HG02678 (cell line): ENCODE data around the gene AJUBA.
"Not testable (repeated sequence)": the region's sequence is repeated elsewhere in the genome, so short reads cannot be mapped to it uniquely, and the experiment has no call there.

ENCODE experiments used
- ATAC-seq: cut with Tn5 transposase; IDR thresholded peaks from one replicate; pipeline ENCODE4 v1.9.1; 2021; ENCODE audit warnings: mild to moderate bottlenecking, moderate library complexity; ENCODE audit not compliant: unreplicated experiment

Gene AJUBA

DNA sequence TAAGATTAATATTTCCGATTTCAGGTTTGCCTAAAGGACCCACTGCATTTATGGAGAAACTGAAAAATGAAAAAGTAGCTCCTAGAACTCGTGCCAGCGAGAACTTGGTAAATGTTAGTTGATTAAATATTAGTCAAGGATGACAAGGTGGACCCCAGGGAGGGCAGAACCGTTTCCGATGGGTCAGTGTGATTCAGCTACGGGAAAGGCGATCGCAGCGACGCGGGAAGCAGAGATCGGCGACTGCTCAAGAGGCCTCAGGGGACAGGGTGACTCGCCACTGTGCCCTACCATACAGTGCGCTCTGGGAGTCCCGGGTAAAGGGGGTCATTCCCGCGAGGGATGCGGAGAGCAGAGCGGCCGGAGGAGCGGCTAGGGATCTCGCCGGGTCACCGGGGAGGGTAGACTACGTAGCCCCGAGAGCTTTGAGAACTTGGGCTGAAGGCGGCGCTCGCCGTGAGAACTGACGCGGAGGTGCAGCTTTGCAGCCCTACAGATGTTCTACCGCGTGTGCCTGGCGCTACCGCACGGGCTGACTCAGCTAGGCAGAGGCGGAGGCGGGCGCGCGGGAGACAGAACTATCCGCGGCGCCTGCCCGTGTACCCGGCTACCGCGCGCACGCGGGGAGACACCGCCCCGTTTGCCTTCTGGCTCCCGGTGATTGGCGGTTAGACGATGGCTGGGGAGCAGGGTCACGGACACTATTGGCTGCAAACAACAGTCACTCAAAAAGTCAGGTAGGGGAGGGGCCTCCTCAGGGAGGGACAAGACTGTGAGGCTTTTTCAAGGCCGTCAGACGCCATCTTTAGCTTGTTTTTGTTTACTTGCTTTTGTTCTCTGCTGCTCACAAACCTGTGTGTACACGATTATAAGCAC is 24.4 kb upstream of the AJUBA start:
- peak; percentile 96 for ATAC-seq

GRCh38 chr14:23006188-23006534 is 23.8 kb upstream of the AJUBA start:
- ATAC-seq = no peak

GRCh38 chr14:23005451-23006187 is 23.3 kb upstream of the AJUBA start:
- no peak for ATAC-seq

- ATAC-seq = not testable (repeated sequence)
Observed at GRCh38 chr14:23004274-23004673, 21.9 kb upstream of the AJUBA start.

DNA sequence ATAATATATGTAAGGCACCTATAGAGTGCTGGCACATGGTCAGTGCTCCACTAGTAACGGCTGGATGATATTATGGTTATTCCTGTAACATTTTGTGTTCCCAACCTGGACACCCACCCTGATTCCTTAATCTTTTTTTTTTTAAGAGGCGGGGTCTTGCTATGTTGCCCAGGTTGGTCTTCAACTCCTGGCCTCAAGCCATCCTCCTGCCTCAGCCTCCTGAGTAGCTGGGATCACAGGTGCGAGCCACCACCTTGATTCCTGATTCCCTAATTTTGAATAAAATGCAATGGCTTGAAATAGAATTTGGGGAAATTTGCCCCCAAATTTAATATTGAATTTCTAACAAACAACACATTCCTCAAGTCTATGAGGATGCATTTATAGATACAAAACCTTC is 20.2 kb upstream of the AJUBA start:
- ATAC-seq = no peak

GRCh38 chr14:23000860-23001259 is 18.5 kb upstream of the AJUBA start:
- ATAC-seq = no peak

GRCh38 chr14:22998329-22999012 is 16.1 kb upstream of the AJUBA start:
- ATAC-seq = no peak

- ATAC-seq = no peak
Observed at GRCh38 chr14:22997676-22998323, 15.4 kb upstream of the AJUBA start.

- ATAC-seq = no peak
Observed at GRCh38 chr14:22996768-22997654, 14.7 kb upstream of the AJUBA start.

DNA sequence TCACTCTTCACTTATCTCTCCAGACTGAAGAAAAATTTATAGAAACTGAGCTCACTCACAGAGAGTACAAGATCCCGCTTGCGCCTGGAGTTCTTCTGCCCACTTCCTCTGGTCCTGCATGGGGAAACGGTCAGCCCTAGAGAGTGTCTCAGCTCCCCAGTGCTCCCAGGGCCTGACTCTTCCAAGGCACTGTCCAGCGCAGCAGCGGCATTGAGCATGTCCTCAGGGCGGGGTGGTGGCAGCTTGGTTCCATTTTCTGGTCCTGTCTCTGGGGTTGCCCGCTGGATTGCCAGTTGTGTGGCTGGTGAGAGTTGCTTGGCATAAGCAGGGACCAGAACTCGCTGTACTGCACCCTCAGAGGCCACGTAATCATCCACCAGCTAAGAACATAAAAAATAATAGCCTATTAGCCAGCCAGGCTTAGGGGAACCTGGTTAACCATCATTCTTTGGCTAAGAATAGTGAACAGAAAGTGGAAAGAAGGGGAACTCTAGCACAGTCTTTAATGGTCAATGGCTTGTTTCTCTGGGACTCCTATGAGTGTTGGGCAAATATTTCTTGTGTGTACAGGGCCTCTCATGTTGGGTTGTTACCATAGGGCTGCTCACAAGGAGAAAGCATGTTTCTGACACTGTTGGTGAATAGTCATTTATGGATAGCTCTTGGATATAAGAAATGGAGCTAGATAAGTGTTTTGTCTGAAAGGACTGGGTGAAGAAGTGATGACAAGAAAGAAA is 13.7 kb upstream of the AJUBA start:
- ATAC-seq = no peak

DNA sequence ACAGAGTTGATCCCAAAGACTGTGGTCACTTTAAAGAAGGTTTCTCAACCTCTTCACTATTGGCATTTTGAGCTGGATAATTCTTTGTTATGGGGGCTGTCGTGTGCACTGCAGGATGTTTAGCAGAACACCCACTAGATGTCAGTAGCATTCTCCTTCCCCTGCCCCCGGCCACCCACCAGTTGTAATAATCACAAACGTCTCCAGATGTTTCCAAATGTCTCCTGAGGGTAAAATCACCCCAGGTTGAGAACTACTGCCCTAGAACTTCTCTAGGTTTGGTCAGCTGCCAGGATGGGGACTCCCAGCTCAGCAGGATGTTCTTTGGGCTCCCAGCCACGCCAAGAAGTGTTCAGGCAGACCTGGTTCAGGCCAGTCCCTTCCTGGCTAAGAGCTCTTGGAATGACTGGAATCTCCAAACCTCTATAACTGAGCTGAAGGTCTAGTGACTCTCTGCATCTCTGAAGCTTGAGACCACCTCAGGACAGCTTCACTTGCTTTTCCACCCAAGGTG is 12.5 kb upstream of the AJUBA start:
- no peak for ATAC-seq

GRCh38 chr14:22993517-22993916 is 11.2 kb upstream of the AJUBA start:
- ATAC-seq = no peak

GRCh38 chr14:22991852-22992251 is 9.5 kb upstream of the AJUBA start:
- no peak for ATAC-seq

DNA sequence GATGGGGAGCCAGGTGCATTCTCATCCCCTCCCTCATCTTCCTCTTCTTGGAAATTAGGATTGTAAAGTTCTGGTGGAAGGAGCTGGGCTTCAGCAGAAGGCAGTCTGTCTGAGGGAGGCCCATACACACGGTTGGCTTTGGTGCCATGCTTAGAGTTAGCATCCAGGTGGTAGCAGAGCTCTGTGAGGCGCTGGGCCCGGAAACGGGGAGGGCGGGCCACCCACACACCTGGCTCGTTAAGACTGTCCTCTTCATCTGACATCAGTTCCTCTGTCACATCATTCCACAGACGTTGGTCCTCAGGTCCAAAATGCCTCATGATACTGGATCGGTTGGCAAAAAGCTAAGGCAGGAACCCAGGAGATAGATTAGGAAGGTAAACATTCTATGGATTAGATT is 4.9 kb upstream of the AJUBA start:
- ATAC-seq = no peak

DNA sequence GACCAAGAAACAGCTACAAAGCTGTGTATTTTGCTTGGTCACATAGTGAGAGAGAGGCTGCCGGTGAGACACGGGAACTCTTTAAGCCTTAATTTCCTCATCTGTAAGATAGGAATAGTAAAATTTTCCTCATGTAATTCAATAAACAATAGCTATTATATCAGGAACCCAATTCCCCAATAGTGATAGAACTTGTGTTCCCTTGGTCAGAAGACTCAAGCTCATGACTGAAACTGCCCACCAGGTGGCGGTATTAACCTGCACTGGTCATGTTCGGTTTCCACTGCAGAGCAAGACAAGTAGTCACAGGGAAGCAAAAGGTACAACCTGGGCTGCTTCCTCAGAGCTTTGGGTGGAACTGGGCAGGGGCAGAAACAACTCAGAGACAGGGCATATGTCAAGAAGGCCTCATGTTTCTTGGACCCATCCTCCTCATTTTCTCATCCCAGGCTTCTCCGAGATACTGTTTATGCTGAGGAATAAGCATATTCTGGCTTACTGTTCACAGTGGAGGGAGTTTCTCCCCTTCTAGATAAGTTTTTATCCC is 4.2 kb upstream of the AJUBA start:
- ATAC-seq = no peak

DNA sequence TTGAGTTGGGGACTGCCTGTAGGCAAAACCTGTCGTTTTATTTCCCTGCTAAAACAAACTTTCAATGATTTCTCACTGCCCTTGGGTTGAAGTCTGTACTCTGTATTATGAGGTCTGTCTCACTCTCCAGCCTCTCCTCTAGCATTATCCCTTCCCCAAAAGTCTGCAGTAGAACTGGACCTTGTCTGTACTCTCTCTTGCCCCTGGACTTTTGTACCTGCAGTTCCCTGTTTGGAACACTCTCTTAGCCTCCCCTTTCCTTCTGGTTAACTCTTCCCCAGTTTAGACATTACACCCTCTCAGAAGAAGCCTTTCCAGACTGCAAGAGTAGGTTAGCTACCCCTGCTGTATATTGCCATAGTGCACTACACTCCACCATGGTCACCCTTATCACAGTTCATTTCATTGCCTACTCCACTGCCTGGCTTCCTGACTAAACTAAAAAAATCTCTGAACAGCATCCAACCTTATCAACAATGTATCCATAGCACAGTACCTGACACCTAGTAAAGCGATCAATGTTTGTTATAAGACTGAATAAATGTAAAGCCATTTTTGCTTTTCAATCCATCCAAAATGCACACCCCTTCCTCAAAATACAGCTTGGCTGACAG is 3.6 kb upstream of the AJUBA start:
- ATAC-seq = no peak

DNA sequence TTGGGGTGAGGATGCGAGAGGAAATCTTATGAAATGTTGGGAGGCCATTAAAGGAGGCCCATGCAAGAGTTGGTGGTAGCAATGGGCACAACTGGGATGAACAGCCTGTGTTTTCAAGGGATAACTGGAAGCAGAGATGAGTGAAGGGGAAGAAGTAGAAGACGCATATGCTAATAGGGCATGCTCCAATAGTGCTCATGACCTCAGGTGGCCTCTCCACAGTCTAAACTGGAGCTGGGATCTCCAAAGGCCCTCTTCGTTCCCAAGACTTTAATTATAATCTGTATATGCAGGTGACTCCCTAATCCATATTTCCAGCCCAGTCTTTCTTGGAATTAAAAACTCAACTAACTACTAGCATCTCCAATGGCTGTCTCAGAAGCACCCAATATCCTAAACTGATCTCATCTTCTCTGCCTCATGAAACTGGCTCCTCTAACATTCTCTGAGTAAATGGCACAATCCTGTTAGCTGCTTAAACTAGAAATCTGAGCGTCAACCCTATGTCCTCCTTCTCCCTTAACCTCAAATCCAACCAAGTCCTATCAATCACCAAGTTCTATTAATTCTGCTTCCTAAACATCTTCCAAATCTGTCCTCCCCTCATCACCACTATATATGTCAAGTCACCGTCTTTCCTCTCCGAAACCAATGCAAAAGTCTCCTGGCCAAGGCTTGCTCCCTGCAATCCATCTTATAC is 2.8 kb upstream of the AJUBA start:
- no peak for ATAC-seq

DNA sequence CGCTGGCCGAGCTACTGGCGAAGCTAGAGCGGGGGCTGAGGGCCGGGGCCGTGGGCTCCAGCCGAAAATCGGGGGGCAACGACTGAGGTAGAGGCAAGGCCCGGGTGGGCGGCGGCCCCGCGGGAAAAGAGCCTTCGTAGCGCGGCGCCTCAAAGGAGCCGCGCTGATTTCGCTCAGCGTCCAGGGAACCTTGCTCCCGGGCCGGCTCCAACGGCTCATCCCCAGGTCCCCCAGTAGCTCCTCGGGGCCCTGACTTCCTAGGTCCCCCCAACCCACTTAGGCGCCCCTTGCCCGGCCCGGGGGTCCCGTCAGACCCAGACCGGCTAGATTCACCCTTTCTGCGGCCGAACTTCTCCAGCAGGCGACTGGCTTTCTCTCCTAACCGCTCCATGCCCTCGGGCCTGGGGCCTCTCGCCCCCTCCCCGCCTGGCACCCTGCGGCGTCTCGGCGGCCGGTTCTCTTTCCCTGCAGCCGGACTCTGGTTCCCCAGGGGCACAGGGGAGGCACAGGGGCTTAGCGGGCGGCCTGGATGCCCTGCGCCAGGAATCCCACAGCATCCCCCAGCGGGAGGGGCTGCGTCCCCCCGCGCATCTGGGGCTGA is 375 bp downstream of the AJUBA start:
- peak; percentile 15 for ATAC-seq
